Measurements from ENCODE around the gene ADCY9. TPM values are rescaled to one million over a fixed set of nuclear protein-coding genes. Genes with fewer than 3 reads are reported as not detected.

The ADCY9 gene
- total and polyA plus RNA-seq, 2 donors from 2014 or later = 6.8 to 23.7 TPM

- H3K9ac ChIP-seq (ENCODE audit: low read length in 3 of 3) = no peak overlapping the region
- no peak for DNase-seq
- no peak for FAIRE-seq
- peaks cover 0 to 29% (median 13%) of the 10 kb centered on the region in 3 donors for H3K4me1 ChIP-seq (ENCODE audit: control insufficient read depth in 2 of 3, insufficient read depth in 2 of 3, low read depth in 1 of 3, low read length in 3 of 3)
- intact Hi-C loops (cut with DNase I) = no loop called here
- H3K27me3 ChIP-seq (ENCODE audit: control insufficient read depth, insufficient read depth, low read length) = no peaks in the 10 kb centered on the region
- peak overlapping the region; percentile 71 to 81 for H3K27ac ChIP-seq (ENCODE audit: low read depth in 2 of 2, low read length in 2 of 2)
- TF ChIP-seq, protein P1, sequence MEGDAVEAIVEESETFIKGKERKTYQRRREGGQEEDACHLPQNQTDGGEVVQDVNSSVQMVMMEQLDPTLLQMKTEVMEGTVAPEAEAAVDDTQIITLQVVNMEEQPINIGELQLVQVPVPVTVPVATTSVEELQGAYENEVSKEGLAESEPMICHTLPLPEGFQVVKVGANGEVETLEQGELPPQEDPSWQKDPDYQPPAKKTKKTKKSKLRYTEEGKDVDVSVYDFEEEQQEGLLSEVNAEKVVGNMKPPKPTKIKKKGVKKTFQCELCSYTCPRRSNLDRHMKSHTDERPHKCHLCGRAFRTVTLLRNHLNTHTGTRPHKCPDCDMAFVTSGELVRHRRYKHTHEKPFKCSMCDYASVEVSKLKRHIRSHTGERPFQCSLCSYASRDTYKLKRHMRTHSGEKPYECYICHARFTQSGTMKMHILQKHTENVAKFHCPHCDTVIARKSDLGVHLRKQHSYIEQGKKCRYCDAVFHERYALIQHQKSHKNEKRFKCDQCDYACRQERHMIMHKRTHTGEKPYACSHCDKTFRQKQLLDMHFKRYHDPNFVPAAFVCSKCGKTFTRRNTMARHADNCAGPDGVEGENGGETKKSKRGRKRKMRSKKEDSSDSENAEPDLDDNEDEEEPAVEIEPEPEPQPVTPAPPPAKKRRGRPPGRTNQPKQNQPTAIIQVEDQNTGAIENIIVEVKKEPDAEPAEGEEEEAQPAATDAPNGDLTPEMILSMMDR (IDR thresholded peaks at IDR 0.05; ENCODE audit: borderline replicate concordance, extremely low read depth, insufficient read depth) = no peak
- H3K4me3 ChIP-seq (ENCODE audit: low read length in 3 of 3) = no peak overlapping the region
- H3K9me3 ChIP-seq (ENCODE audit: control insufficient read depth in 2 of 3, insufficient read depth in 1 of 3, low read length in 3 of 3) = no peaks in the 10 kb centered on the region
- no peaks in the 10 kb centered on the region for H3K36me3 ChIP-seq (ENCODE audit: control insufficient read depth in 2 of 3, insufficient read depth in 3 of 3, low read length in 3 of 3)
Observed at GRCh38 chr16:4016005-4016352, 100.3 kb downstream of the ADCY9 start.

- Histone ChIP-seq H3K9me3 (ENCODE audit: control insufficient read depth in 2 of 3, insufficient read depth in 1 of 3, low read length in 3 of 3) (no peaks in the 10 kb centered on the region), H3K27ac (ENCODE audit: low read depth in 2 of 2, low read length in 2 of 2) (peak overlapping the region; percentile 71 to 81), H3K4me3 (ENCODE audit: low read length in 3 of 3) (no peak overlapping the region), H3K9ac (ENCODE audit: low read length in 3 of 3) (peak overlapping the region in 1 of 3 donors; percentile 51), H3K27me3 (ENCODE audit: control insufficient read depth, insufficient read depth, low read length) (no peaks in the 10 kb centered on the region), H3K4me1 (ENCODE audit: control insufficient read depth in 2 of 3, insufficient read depth in 2 of 3, low read depth in 1 of 3, low read length in 3 of 3) (peaks cover 0 to 34% (median 14%) of the 10 kb centered on the region in 3 donors), H3K36me3 (ENCODE audit: control insufficient read depth in 2 of 3, insufficient read depth in 3 of 3, low read length in 3 of 3) (no peaks in the 10 kb centered on the region)
- TF ChIP-seq, protein P1 (IDR thresholded peaks at IDR 0.05; ENCODE audit: borderline replicate concordance, extremely low read depth, insufficient read depth) = no peak
- DNase-seq (peak in 4 of 5 donors; percentile 18 to 78 (median 41)), FAIRE-seq (no peak)
- intact Hi-C loops (cut with DNase I) = no loop called here
Observed at GRCh38 chr16:4015275-4016004, 100.8 kb downstream of the ADCY9 start.

DNA sequence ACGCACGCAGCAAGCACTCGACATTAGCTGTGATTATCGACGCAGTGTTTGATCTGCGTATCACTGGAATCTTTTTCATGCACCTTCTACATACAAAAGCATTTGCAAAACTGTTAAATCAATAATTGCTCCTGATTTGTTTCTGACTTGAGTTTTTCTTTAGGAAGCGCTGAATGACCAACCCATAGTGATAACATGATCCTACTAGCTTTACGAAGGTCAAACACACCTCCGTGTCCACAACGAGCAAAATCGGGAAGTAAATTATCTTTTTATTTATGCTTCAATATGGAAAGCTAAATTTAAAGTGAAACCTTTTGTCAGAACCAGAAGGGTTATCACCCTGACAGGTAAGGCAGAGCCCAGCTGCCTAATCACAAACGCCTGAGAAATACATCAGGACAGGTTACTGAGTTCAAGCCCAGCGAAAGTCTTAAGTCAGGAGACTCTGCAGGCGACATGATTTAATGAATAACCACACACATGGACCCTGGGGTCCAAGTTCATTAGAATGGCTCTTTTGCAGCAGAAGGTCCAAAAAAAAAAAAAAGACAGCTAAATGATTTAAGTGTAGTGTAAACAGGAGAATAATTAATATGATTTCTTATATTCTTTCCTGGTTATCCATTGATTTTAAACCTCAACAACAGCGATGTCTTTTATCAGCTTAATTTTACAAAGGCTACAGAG is 104.2 kb downstream of the ADCY9 start:
- no peaks in the 10 kb centered on the region for H3K9me3 ChIP-seq (ENCODE audit: control insufficient read depth in 2 of 3, insufficient read depth in 1 of 3, low read length in 3 of 3)
- no peaks in the 10 kb centered on the region for H3K27me3 ChIP-seq (ENCODE audit: control insufficient read depth, insufficient read depth, low read length)
- peak overlapping the region in 1 of 3 donors; percentile 29 for H3K9ac ChIP-seq (ENCODE audit: low read length in 3 of 3)
- peaks cover 0 to 31% (median 24%) of the 10 kb centered on the region in 3 donors for H3K4me1 ChIP-seq (ENCODE audit: control insufficient read depth in 2 of 3, insufficient read depth in 2 of 3, low read depth in 1 of 3, low read length in 3 of 3)
- peak overlapping the region in 2 of 3 donors; percentile 23 to 41 for H3K4me3 ChIP-seq (ENCODE audit: low read length in 3 of 3)
- peak overlapping the region; percentile 69 to 85 for H3K27ac ChIP-seq (ENCODE audit: low read depth in 2 of 2, low read length in 2 of 2)
- DNase-seq (peak in 2 of 5 donors; percentile 49 to 64), FAIRE-seq (no peak)
- TF ChIP-seq, protein P1 (IDR thresholded peaks at IDR 0.05; ENCODE audit: borderline replicate concordance, extremely low read depth, insufficient read depth) = no peak
- H3K36me3 ChIP-seq (ENCODE audit: control insufficient read depth in 2 of 3, insufficient read depth in 3 of 3, low read length in 3 of 3) = no peaks in the 10 kb centered on the region
- intact Hi-C loops (cut with DNase I) = no loop called here

Measured in kidney (tissue), 14 donors.